HG03064 (cell line): ENCODE measurements around the gene ITGAV.
"Not testable (repeated sequence)": the region's sequence is repeated elsewhere in the genome, so short reads cannot be mapped to it uniquely, and the experiment has no call there.

Experiments used
- ATAC-seq: cut with Tn5 transposase; IDR thresholded peaks from one replicate; pipeline ENCODE4 v1.9.1; 2021; ENCODE audit warnings: low read depth; ENCODE audit not compliant: unreplicated experiment

ITGAV gene

GRCh38 chr2:186589612-186590349 is at the start of gene ITGAV:
TSS of gene ITGAV (plus strand) at chr2:186590056. CDS start at chr2:186590339, 283 bp downstream.
- peak; percentile 95 for ATAC-seq

- no peak for ATAC-seq
Observed at GRCh38 chr2:186540941-186541340, 48.9 kb upstream of the ITGAV start.

- no peak for ATAC-seq
Observed at GRCh38 chr2:186542002-186542401, 47.9 kb upstream of the ITGAV start.

- ATAC-seq, result no peak
Observed at GRCh38 chr2:186543561-186544131, 46.2 kb upstream of the ITGAV start.

- ATAC-seq, result no peak
Observed at GRCh38 chr2:186544255-186544675, 45.6 kb upstream of the ITGAV start.

- no peak for ATAC-seq
Observed at GRCh38 chr2:186546846-186547245, 43.0 kb upstream of the ITGAV start.

GRCh38 chr2:186551323-186552050 is 38.4 kb upstream of the ITGAV start:
- no peak for ATAC-seq

GRCh38 chr2:186554429-186554828 is 35.4 kb upstream of the ITGAV start:
- ATAC-seq, result no peak

- no peak for ATAC-seq
Observed at GRCh38 chr2:186554850-186555671, 34.8 kb upstream of the ITGAV start.

- ATAC-seq, result no peak
Observed at GRCh38 chr2:186558512-186559276, 31.2 kb upstream of the ITGAV start.

- peak; percentile 80 for ATAC-seq
Observed at GRCh38 chr2:186559370-186559769, 30.5 kb upstream of the ITGAV start.

- ATAC-seq, result peak; percentile 97
Observed at GRCh38 chr2:186559848-186560247, 30.0 kb upstream of the ITGAV start.

GRCh38 chr2:186560254-186560653 is 29.6 kb upstream of the ITGAV start:
- no peak for ATAC-seq

GRCh38 chr2:186561467-186562208 is 28.2 kb upstream of the ITGAV start:
- no peak for ATAC-seq

- ATAC-seq, result no peak
Observed at GRCh38 chr2:186562209-186562578, 27.7 kb upstream of the ITGAV start.

GRCh38 chr2:186568600-186568999 is 21.3 kb upstream of the ITGAV start:
- ATAC-seq, result not testable (repeated sequence)

GRCh38 chr2:186569127-186569526 is 20.7 kb upstream of the ITGAV start:
- ATAC-seq, result not testable (repeated sequence)

GRCh38 chr2:186569897-186570296 is 20.0 kb upstream of the ITGAV start:
- ATAC-seq, result no peak

GRCh38 chr2:186570604-186571003 is 19.3 kb upstream of the ITGAV start:
- ATAC-seq, result no peak
